ENCODE results near the gene TM9SF2.

DNA sequence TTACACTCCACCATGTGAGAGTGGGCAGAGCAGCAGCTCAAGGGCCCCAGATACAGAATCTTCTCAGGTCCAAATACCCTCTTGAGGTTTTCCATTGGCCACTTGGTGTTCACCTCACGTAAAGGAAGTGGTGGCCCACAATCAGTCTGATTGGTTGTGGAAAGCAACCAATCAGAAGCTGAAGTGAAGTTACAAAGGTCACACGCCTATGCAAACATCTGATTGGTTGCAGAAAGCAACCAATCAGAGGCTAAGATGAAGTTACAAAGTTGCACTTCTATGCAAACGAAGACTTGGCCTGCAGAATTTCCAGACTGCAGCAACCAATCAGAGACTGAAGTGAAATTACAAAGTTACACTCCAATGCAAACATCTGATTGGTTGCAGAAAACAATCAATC is 14.3 kb upstream of the TM9SF2 start:
- no peak for TF ChIP-seq LEF1 (IDR thresholded peaks at IDR 0.05; ENCODE audit: borderline replicate concordance)
- no peak for TF ChIP-seq SP1 (IDR thresholded peaks at IDR 0.05)
- TF ChIP-seq NFRKB (IDR thresholded peaks at IDR 0.05) = no peak
- no peak for TF ChIP-seq ELF4 (IDR thresholded peaks at IDR 0.05)
- TF ChIP-seq FOXM1 (IDR thresholded peaks at IDR 0.05; ENCODE audit: borderline replicate concordance) = no peak
- TF ChIP-seq FOXK2 (IDR thresholded peaks at IDR 0.05) = no peak
- no peak for TF ChIP-seq BHLHE40 (IDR thresholded peaks at IDR 0.05; ENCODE audit: borderline replicate concordance)
- no peak for TF ChIP-seq FOXA1 (IDR thresholded peaks at IDR 0.05)
- TF ChIP-seq SUZ12 (IDR thresholded peaks at IDR 0.05) = no peak
- no peak for TF ChIP-seq CTBP1 (IDR thresholded peaks at IDR 0.05; ENCODE audit: borderline replicate concordance)

Data from HEK293T (cell line).